Vagina (tissue), 2 donors: ENCODE results near the gene GPR108. TPM values are rescaled to one million over a fixed set of nuclear protein-coding genes. Genes with fewer than 3 reads are reported as not detected.

Source experiments
- DNase-seq, 2 donors: peaks; one replicate each; pipeline ENCODE4 v3.0.0-alpha.2; 2017; ENCODE audit errors: extremely low spot score in 2 of 2
- H3K27ac ChIP-seq: fragments of 200-600 bp; sonication (generic); one replicate; pipeline ENCODE4 v1.5.1; 2019
- H3K27me3 ChIP-seq: fragments of 200-600 bp; sonication (generic); one replicate; pipeline ENCODE4 v1.5.1; 2019
- H3K36me3 ChIP-seq, 2 donors: fragments of 200-600 bp; sonication (generic); one replicate each; pipeline ENCODE4 v1.5.1; 2017 to 2019
- H3K4me1 ChIP-seq: fragments of 200-600 bp; sonication (generic); one replicate; pipeline ENCODE4 v1.5.1; 2019
- H3K4me3 ChIP-seq, 2 donors: fragments of 200-600 bp; sonication (generic); 1 replicate in 1 of 2; 2 replicates in 1 of 2; pipeline ENCODE4 v1.5.1; 2016 to 2019
- H3K9me3 ChIP-seq: fragments of 200-600 bp; sonication (generic); one replicate; pipeline ENCODE4 v1.5.1; 2019
- CTCF ChIP-seq, 3 experiments: fragments of 450-650 bp in 2 of 3; fragments of 200-600 bp in 1 of 3; sonication (generic) in 1 of 3; IDR thresholded peaks; one replicate each; pipeline ENCODE4 v1.5.1; 2017 to 2019; ENCODE audit warnings: antibody characterized with exemption in 3 of 3, mild to moderate bottlenecking in 2 of 3, moderate library complexity in 2 of 3
- POLR2A ChIP-seq, 2 donors: fragments of 450-650 bp; IDR thresholded peaks; one replicate each; pipeline ENCODE4 v1.6.1; 2017; ENCODE audit warnings: antibody characterized with exemption in 2 of 2, mild to moderate bottlenecking in 2 of 2, moderate library complexity in 2 of 2
- POLR2AphosphoS5 ChIP-seq, 2 donors: sonication (generic); formaldehyde crosslinking; IDR thresholded peaks; one replicate each; pipeline ENCODE4 v1.9.0; 2017; ENCODE audit warnings: antibody characterized with exemption in 2 of 2, mild to moderate bottlenecking in 2 of 2, low read depth in 1 of 2; ENCODE audit not compliant: insufficient read depth in 1 of 2
- intact Hi-C: fragments of 100-400 bp; cut with DNase I; formaldehyde crosslinking; loops from one replicate; pipeline ENCODE4 v1.15.1; 2023
- total RNA-seq: library from RNA; depleted of rRNA; stranded (reverse); fragments of >200 nt; gene quantifications from one replicate; pipeline ENCODE4 v1.2.3, GENCODE V29; 2016

GPR108 gene
- total RNA-seq, 1 donor from 2014 or later, result 62.9 TPM

- intact Hi-C loops, result no loop called here
- no peak overlapping the region for H3K27ac ChIP-seq
- no peak for DNase-seq
- H3K27me3 ChIP-seq, result no peaks in the 10 kb centered on the region
- no peak for TF ChIP-seq POLR2AphosphoS5 (IDR thresholded peaks at IDR 0.05; ENCODE audit: insufficient read depth in 1 of 2, low read depth in 1 of 2)
- no peak for TF ChIP-seq CTCF (IDR thresholded peaks at IDR 0.05)
- no peak for TF ChIP-seq POLR2A (IDR thresholded peaks at IDR 0.05)
- no peaks in the 10 kb centered on the region for H3K36me3 ChIP-seq
- peaks cover 18% of the 10 kb centered on the region for H3K4me1 ChIP-seq
- peak overlapping the region in 1 of 2 donors; percentile 39 for H3K4me3 ChIP-seq
- H3K9me3 ChIP-seq, result no peaks in the 10 kb centered on the region
Measured at GRCh38 chr19:6719992-6720368, 17.4 kb downstream of the GPR108 start.

GRCh38 chr19:6719540-6719861, 17.9 kb downstream of the GPR108 start:
- H3K4me3 ChIP-seq, result peak overlapping the region in 1 of 2 donors; percentile 39
- DNase-seq, result no peak
- H3K27me3 ChIP-seq, result no peaks in the 10 kb centered on the region
- intact Hi-C loops, result no loop called here
- H3K9me3 ChIP-seq, result no peaks in the 10 kb centered on the region
- no peaks in the 10 kb centered on the region for H3K36me3 ChIP-seq
- H3K4me1 ChIP-seq, result peaks cover 18% of the 10 kb centered on the region
- H3K27ac ChIP-seq, result no peak overlapping the region
- TF ChIP-seq POLR2AphosphoS5 (IDR thresholded peaks at IDR 0.05; ENCODE audit: insufficient read depth in 1 of 2, low read depth in 1 of 2) (no peak), CTCF (IDR thresholded peaks at IDR 0.05) (no peak), POLR2A (IDR thresholded peaks at IDR 0.05) (no peak)

GRCh38 chr19:6718741-6719539, 18.4 kb downstream of the GPR108 start:
- Histone ChIP-seq H3K4me1 (peaks cover 18% of the 10 kb centered on the region), H3K4me3 (no peak overlapping the region), H3K36me3 (no peaks in the 10 kb centered on the region), H3K27me3 (no peaks in the 10 kb centered on the region), H3K27ac (no peak overlapping the region), H3K9me3 (no peaks in the 10 kb centered on the region)
- DNase-seq, result no peak
- intact Hi-C loops, result no loop called here
- no peak for TF ChIP-seq POLR2AphosphoS5 (IDR thresholded peaks at IDR 0.05; ENCODE audit: insufficient read depth in 1 of 2, low read depth in 1 of 2)
- no peak for TF ChIP-seq CTCF (IDR thresholded peaks at IDR 0.05)
- no peak for TF ChIP-seq POLR2A (IDR thresholded peaks at IDR 0.05)

- H3K9me3 ChIP-seq, result no peaks in the 10 kb centered on the region
- H3K27me3 ChIP-seq, result no peaks in the 10 kb centered on the region
- no peak for DNase-seq
- no peak for TF ChIP-seq POLR2A (IDR thresholded peaks at IDR 0.05)
- TF ChIP-seq POLR2AphosphoS5 (IDR thresholded peaks at IDR 0.05; ENCODE audit: insufficient read depth in 1 of 2, low read depth in 1 of 2), result no peak
- no peak for TF ChIP-seq CTCF (IDR thresholded peaks at IDR 0.05)
- no peak overlapping the region for H3K4me3 ChIP-seq
- H3K4me1 ChIP-seq, result peaks cover 16% of the 10 kb centered on the region
- no peak overlapping the region for H3K27ac ChIP-seq
- no peaks in the 10 kb centered on the region for H3K36me3 ChIP-seq
- intact Hi-C loops, result no loop called here
Measured at GRCh38 chr19:6718111-6718740, 19.2 kb downstream of the GPR108 start.

GRCh38 chr19:6717441-6717971, 19.9 kb downstream of the GPR108 start:
- Histone ChIP-seq H3K9me3 (no peaks in the 10 kb centered on the region), H3K27me3 (no peaks in the 10 kb centered on the region), H3K27ac (no peak overlapping the region), H3K4me1 (peaks cover 9% of the 10 kb centered on the region), H3K4me3 (no peak overlapping the region), H3K36me3 (no peaks in the 10 kb centered on the region)
- no peak for DNase-seq
- intact Hi-C loops, result no loop called here
- TF ChIP-seq POLR2AphosphoS5 (IDR thresholded peaks at IDR 0.05; ENCODE audit: insufficient read depth in 1 of 2, low read depth in 1 of 2) (no peak), CTCF (IDR thresholded peaks at IDR 0.05) (no peak), POLR2A (IDR thresholded peaks at IDR 0.05) (no peak)
